Activated effector memory CD4-positive, alpha-beta T cell treated with anti-CD3 and anti-CD28 coated beads, Interleukin-2, amount 50 U/mL, for 16 hours (primary cell): ENCODE data around the gene G2E3.

Experiments used
- DNase-seq: peaks from one replicate; pipeline ENCODE4 v3.0.0-alpha.2; 2020

The G2E3 gene

GRCh38 chr14:30657606-30658163 is 98.7 kb downstream of the G2E3 start:
- DNase-seq, result no peak

- no peak for DNase-seq
These were observed 99.7 kb downstream of the G2E3 start for GRCh38 chr14:30658645-30659044.

GRCh38 chr14:30669594-30669993 is 110.6 kb downstream of the G2E3 start:
- no peak for DNase-seq
